Mesenteric fat pad (tissue), 1 donor: ENCODE data around the gene CC2D1A. TPM values are rescaled to one million over a fixed set of nuclear protein-coding genes. Genes with fewer than 3 reads are reported as not detected.
A peak's percentile ranks its signal among the peaks of the same experiment; 100 is the strongest.

Experiments used
- DNase-seq: peaks from one replicate; pipeline ENCODE4 v3.0.0-alpha.2; 2020; ENCODE audit warnings: low spot score
- total RNA-seq: library from RNA; stranded (reverse); fragmentation: NEBNext Ultra II Directional; extraction: Animal tissue kit (Norgen Biotek cat#: 25700); gene quantifications from one replicate; pipeline ENCODE4 v1.2.1, GENCODE V29; 2021
- donor health status: DM: yes; HTN: yes; CAD: no.

CC2D1A gene
- total RNA-seq, 1 donor from 2014 or later = 30.2 TPM

DNA sequence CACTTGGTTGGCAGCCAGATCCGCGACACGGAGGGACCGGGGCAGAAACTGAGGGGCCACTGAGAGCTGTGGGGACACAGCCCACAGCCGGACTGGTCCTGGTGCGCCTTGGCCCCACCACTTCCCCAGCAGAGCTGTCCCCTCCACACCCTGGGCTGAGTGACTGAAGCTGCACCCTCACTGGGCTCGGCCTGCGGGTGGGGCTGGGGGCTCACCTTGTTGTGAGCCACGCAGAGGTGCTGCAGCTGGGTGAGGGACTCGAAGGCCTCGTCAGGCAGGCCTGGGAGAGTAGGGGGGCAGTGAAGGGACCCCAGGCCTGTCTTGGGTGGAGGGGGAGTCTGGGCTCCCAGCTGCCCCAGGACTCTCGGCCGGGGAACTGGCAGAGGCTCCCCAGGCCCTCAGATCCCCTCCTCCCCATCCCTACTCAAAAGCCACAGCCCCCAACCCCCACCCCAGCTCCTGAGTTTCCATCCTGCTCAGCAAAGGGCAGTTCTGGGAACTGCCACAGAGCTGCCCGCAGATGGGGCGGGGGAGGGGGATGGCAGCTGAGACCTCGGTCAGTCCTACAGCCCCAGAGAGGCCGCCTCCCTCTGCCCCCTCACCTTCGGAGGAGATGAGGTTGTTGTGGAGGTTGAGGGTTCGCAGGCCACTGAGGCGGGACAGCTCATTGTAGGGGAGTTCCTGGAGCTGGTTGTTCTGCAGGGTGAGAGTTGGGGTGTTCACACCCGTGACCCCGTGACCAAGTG lies 29.9 kb downstream of the CC2D1A start:
- no peak for DNase-seq

DNA sequence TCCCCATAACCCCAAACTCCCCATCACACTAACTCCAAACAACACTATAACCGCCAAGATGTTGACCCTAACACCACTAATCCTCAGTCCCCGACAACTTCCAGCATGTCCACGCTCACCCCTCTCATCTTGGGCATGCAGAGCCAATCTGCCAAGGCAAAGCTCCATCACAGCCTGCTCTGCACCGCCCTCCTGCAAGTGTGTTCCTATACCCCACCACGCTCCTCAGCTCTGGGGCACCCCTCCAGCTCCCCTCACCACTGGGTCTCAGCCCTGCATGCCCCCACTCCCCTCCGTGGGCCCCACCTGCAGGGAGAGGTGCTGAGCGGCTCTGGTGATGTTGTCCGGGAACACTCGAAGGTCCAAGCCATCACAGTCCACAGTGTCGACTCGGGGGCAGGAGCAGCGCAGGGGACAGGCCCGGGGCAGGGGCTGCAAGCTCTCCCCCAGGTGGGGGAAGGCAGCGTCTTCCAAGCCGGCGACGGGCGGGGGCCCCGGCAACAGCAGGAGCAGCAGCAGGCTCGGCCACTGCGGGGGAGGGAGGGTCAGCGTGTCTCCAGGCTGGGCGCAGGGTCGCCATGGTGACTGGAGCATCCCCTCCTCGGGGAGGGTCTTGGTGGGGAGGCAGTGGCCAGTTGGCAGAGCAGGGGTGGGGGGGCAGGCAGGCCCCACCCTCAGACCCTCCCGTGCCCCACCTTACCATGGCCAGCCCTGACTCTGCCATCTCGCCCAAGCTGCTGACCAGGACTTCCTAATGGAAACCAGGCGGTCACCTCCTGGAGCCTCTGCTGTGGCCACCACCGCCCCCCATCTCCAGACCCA lies 31.7 kb downstream of the CC2D1A start:
- no peak for DNase-seq

DNA sequence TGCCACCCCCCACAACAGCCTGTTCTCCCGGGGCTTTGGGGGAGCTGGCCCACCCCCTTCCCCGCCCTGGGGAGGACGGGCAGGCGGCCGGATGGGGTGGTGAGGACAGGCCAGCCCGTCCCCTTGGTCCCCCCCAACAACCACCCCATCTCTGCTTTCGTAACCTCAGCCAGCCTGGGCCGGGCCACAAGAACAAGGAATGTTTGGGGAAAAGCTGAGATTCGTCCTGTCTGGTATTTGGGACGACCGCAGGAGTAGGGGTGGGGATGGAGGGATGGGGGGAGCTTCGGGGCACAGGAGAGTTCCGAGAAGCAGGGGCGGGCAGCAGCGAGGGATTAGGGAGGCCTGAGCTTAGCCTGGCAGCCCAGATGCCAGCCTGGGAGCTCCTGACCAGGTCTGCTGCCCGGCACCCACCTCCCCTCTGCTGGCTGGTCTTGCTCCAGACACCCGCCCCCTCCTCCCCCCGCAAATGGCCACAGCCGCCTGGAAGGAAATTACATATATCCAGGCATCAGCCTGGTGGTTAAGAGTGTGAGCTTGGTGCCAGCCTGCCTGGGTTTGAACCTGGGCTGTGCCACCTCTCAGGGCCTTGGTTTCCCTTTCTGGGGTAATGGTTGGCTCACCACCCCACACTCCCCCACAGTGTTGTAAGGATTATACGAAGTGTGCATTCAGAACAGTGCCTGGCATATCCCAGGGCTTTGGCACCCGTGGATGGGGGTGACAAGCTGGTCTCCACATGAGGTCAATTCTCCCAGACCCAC lies 32.5 kb downstream of the CC2D1A start, which contains the start of gene PODNL1:
TSS of gene PODNL1 (minus strand) at position 117 of the 764 bp plus-strand sequence. CDS start 236 bp downstream, outside the sequence.
- no peak for DNase-seq

DNA sequence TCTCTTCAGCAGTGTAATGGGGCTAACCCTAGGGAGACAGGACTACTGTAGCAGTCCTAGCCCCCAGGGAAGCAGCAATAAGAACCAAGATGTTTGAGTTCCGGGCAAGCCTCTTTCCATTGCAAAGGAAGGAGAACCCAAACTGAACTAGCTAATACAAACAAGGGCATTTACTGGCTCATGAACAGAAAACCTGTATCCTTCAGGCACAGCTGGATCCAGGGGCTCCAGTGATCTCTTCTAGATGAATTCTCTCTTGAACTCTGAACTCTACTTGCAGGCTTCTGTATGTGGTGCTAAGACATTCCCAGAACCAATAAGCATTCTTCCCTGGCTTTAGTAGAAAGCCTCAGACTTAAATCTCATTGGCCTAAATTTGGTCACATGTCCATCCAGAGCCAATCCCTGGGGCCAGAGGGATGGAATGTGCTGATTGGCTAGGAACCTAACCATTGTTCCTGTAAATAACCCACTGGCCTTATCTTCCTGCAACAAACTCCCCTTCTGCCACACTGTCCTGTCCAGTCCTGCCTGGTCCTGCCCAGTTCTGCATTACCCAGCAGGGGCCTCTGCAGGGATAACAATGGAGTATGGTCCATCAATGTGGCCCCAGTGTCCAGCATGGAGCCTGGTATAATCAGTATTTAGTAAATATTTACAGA lies 36.2 kb downstream of the CC2D1A start:
- no peak for DNase-seq

DNA sequence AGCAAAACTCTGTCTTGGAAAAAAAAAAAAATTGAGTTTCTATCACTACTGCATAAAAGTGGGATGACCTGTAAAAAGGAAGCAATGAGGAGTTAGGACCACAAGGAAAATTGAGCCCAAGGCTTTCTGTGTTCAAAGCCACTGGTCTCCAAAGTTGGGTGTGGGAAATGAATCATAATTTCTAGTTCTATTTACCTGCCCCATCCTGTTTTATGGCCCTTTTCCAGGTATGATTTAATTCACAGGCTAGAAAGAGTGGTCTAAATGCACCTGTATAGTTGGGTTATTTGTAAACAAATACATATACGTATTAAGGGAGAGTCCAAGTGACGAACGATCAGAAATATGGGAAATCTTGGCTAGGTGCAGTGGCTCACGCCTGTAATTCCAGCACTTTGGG lies 40.4 kb downstream of the CC2D1A start:
- no peak for DNase-seq

DNA sequence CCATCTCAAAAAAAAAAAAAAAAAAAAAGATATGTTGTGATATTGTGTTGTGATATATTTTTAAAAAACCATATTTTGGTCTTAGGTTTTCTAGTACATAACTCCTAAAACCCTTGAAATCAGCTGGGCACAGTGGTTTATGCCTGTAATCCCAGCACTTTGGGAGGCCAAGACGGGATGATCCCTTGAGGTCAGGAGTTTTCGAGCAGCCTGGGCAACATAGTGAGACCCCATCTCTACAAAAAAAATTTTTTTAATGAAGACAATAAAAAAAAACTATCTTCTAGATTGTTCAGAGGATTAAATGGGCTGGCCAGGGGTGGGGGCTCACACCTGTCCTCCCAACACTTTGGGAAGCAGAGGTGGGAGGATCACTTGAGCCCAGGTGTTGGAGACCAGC lies 45.0 kb downstream of the CC2D1A start:
- DNase-seq = no peak

DNA sequence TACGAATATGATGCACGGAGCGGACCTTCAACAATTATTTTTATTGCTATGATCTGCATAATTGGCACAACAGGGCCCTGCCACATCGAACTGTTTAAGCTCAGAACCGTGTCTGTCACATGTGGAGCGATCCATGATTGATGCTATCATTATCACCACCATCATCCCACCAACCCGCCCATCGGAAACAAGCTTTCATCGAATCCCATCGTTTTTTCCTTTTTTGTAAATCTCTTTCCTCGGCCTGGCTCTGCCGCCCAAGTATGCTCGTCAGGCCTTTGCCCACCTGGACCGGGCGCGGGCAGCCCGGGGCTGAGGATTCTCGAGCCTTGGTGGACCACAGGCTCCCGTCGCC lies 45.8 kb downstream of the CC2D1A start:
- no peak for DNase-seq

DNA sequence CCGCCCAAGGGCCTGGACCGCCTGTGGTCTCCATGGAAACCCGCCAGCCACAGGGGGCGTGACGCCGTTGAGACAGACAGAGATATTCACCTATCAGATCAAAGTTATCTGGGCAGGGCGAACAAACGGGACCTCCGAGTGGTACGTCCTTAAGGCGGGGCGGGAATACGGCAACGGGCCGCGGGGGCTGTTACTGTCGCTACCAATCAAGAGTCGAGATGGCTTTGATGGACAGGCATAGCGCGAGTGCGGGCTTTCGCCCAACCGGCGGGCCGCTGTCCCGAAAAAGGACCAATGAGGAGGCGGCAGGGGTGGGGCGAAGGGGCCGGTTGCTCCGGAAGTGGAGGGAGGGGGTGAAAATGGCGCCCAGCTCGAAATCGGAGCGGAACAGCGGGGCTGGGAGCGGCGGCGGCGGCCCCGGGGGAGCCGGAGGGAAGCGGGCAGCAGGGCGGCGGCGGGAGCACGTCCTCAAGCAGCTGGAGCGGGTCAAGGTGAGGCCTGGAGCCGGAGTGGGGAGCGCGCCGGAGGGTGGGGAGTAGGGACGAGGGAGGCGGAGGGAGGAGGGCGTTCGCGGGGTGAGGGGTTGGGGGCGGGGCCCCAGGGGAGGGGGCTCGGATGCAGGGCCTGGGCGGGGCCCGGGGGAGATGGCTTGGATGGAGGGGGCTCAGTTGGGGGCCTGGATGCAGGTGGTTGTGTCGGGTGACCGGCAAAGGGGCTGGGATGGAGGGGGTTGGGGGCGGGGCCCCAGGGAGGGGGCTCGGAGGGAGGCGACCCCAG lies 46.3 kb downstream of the CC2D1A start, which contains the start of gene DCAF15:
TSS of gene DCAF15 (plus strand) at position 356 of the 777 bp plus-strand sequence. CDS start at position 360, 4 bp downstream.
- DNase-seq = peak; percentile 99

DNA sequence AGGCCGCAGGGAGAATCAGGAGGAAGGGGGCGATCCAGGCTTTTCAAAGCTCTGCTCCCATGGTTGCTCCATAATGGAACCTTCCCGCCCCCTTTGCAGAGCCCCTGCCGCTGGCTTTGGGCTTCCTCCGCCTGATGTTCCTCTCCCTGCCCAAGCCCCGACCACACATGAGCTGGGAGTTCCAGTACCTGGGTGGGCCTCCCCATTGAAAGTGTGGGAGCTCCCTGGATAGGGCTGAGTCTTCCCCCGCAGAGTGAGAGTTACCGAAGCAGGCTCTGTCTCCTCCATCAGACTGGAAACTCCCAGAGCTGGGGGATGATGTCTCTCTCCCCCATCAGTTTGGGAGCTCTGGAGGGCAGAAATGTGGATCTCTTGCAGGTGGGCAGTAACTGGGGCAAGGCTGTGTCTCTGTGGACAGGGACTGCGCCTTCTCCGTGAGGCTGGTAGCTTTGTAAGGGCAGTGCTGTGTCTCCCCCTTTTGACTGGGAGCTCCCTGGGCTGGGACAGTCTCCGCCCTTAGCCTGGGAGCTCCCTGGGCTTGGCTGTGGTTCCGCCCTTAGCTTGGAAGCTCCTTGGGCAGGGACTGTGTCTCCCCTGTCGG lies 47.0 kb downstream of the CC2D1A start:
- DNase-seq = no peak

DNA sequence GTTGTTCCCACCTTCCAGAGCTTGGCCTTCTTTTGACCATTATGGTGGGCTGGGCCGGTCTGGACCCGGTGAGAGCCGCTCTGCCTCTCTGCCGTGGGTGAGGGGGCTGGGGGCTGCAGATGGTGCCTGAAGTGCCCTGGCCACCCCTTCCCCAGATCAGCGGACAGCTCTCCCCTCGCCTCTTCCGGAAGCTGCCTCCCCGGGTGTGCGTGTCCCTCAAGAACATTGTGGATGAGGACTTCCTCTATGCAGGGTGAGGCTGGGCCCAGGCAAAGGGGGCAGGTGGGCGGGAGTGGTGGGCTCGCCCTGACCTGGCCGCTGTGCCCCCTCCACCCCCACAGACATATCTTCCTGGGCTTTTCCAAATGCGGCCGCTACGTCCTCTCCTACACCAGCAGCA lies 48.2 kb downstream of the CC2D1A start:
- no peak for DNase-seq

DNA sequence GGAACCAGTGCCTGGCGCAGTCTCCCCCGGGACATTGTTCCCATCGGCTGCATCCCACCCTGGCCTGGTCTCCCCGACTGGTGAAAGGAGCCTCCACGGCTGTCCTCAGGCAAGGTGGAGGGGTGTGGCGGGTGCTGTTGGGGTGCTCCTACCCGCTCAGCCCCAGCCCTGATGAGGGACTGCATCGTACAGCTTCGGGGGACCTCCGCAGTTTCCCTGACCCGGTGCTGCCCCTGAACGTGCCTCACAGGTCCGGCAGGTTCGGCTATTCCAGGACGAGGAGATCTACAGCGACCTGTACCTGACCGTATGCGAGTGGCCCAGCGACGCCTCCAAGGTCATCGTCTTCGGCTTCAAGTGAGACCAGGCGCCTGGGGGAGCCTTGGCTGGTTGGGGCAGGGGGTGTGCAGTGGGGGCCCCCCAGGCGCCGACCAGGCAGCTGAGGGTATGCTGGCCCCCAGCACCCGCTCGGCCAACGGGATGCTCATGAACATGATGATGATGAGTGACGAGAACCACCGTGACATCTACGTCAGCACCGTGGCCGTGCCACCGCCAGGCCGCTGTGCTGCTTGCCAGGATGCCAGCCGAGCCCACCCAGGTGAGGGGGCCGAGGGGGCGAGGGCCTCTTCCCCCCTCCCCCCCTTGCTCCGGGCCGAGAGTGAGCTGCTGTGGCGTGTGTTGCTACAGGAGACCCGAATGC lies 49.8 kb downstream of the CC2D1A start:
- DNase-seq = no peak

DNA sequence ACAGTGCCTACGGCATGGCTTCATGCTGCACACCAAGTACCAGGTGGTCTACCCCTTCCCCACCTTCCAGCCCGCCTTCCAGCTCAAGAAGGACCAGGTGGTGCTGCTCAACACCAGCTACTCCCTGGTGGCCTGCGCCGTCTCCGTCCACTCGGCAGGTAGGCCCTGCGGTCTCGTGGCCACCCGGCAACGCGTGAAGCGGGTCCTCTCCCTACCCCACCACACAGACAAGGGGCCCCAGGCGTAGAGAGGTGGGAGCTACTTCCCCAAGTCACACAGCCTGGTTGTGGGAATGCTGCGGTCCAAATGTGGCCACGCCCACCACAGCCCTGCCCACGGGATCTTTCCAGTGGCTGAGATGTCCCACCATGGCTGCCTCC lies 50.4 kb downstream of the CC2D1A start:
- DNase-seq = no peak

DNA sequence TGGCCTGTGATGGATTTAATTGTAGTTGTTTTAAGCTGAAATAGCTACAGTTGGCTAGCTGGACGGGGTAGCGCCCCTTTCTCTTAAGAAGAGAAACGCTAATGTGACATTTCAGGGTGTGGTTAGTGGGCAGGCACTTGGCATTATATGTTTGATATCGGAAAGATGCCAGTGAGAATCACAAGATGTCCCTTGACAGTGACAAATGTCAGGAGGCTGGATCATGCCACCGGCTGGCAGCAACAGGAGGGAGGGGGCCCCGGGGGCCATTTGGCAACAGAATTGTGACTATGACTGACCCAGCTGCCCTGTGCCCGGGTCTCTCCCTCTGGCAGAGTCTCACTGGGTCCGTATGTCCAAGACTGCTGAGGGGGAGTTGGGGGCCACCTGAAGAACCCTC lies 51.0 kb downstream of the CC2D1A start:
- DNase-seq = no peak

DNA sequence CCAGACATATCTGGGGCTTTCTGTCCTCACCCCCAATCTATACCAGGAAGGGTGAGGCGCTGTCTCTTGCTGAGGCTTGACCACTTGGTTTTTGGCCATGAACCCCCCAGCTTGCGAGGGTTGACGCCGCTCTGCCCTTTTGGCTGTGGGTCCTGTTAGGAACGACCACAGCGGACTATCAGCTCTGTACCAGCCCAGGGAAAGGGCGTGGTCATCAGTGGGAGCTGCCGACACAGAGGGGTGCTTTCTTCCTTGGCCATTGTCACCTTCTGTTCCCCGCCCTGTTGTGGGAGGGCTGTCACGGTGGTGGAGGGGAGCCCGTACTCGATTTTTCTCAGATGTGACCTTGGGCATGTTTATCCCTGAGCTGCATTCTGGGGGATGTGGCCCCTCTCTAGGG lies 52.0 kb downstream of the CC2D1A start:
- DNase-seq = no peak

DNA sequence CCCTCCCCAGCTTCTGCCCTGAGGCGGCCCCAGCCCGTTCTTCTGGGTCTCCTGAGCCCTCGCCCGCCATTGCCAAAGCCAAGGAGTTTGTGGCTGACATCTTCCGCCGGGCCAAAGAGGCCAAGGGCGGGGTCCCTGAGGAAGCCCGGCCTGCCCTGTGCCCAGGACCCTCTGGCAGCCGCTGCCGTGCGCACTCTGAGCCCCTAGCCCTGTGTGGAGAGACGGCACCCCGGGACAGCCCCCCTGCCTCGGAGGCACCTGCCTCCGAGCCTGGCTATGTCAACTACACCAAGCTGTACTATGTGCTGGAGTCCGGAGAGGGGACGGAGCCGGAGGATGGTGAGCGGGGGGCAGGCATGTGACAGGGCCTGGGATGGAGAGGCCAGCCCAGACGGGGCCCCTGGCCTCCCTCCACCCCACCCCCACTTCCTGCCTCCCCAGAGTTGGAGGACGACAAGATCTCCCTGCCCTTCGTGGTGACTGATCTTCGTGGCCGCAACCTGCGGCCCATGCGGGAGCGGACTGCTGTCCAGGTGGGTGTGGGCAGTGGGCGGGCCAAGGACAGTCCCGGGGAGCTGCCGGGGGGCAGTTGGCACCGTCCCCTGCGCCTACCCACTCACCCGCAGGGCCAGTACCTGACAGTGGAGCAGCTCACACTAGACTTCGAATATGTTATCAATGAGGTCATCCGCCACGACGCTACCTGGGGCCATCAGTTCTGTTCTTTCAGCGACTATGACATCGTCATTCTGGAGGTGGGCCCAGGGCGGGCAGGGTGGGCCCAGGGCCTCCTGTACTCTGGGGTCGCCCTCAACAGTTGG lies 53.4 kb downstream of the CC2D1A start:
- DNase-seq = no peak

DNA sequence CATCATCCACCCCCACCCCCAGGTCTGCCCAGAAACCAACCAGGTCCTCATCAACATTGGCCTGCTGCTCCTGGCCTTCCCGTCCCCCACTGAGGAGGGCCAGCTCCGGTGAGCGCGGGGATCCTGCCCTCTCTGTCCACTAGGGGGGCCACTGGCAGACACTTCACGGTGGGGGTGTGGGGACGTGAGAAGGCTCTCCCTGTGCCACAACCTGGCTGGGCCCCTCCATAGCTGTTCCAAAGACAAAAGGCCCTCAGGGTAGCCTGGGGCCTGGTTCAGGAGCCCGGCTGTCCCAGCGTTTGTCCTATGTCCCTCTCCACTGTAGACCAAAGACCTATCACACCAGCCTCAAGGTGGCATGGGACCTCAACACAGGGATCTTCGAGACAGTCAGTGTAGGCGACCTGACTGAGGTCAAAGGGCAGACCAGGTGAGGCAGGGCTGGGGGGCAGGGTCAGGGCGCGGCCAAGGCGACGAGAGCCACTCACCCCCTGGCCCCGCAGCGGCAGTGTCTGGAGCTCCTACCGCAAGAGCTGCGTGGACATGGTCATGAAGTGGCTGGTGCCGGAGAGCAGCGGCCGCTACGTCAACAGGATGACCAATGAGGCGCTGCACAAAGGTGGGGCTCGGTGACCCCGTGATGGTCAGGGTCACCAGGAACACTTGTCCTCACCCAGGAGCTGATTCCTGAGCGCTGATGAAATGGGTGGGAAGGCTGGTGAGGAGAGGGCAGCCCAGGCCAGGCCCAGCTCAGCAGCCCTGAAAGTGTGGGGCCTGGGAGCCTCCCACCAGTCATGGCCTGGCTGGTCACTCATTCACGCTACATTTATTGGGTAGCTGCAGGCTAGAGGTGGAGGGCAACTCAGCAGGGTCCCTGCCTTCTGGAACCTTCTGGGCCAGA lies 54.2 kb downstream of the CC2D1A start:
- no peak for DNase-seq
